Fibroblast of the conjunctiva (primary cell): ENCODE data around the gene TMEM91.

Experiments
- DNase-seq: peaks from one replicate; pipeline ENCODE4 v3.0.0-alpha.2; 2010; ENCODE audit warnings: low read depth

Gene TMEM91

DNA sequence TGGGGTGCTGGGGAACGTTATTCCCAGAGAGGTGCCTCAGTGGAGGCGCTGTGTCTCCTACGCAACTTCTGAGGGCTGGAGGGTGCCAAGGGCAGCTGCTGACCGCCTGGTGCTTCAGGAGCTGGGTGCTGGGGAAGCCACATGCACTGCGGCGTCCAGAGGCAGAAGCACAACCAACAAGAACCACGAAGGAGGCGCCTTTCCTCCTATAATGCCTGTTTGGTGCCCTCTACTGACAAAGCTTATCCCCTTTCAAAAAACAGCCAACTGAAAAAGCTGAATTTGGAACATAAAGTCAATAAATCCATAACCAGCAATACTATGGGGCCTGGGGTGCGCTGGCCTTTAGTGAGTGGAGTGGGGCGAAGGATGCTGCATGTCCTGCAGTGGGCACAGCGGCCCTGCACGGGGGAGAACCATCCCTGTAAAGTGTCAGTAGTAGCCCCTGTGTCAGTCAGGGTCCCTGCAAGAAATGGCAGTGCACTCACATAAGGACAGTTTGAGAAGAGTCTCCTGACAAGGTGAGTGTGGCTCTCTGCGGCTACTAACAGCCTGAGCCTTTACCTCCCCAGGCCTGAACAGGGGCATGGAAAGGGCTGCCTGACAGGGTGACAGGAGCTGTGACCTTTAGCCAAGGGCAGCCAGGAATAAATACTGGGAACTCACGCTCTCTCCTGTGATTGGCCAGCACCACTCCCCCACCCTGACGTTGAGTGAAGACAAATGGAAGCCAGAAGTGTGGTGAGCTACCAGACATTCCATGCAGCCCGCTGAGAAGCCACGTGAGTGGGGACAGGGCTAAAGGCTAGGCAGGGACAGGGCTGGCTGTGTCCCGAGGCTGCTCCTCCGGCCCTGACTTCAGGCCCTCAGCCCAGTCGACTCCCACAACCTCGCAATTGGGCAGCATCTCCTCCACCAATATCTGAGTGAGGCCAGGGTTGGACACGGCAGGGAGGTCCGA is 55.4 kb downstream of the TMEM91 start:
- DNase-seq: peak; percentile 18

DNA sequence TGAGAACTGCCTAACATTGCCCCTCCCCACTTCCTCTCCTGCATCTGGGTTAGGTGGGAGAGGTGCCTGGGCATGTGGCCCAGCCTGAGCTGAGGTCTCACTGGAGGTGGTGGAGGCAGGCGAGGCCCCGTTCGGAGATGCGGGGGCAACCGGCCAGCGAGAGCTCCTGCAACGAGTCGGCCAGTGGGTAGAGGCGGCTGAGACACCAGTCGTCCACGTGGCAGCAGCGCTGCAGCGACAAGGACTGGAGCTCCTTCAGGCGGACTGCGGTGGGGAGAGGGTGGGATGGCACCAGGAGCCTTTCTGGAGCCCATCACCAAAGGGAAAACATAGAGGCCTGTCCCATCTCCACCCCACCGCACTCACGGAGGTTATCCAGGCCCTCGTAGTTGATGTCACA is 56.8 kb downstream of the TMEM91 start:
- no peak for DNase-seq
